C1 segment of cervical spinal cord (tissue), 14 donors: ENCODE results near the gene RSU1.

Experiments
- DNase-seq, 14 donors: peaks; one replicate each; lab custom pipeline; 2025; lab: John Stamatoyannopoulos, UW

Gene RSU1

DNA sequence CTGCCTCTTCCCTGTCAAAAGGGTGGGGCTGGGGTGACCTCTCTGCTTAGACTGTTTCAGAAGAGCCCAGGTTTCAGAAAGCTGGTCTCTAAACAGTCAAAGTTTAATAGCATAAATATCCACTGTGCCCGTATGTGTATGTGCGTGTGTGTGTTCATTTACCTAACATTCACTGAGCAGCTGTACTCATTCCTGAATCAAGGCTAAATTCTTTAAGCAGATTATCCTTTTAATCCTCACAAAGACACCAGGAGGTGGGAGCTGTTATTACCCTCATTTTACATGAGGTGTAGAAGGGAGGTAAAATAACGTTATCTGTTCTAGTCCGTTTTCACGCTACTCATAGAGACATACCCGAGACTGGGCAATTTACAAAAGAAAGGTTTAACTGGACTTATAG lies 72.2 kb downstream of the RSU1 start:
- no peak for DNase-seq

- no peak for DNase-seq
Observed at GRCh38 chr10:16742165-16742960, 74.9 kb downstream of the RSU1 start.

DNA sequence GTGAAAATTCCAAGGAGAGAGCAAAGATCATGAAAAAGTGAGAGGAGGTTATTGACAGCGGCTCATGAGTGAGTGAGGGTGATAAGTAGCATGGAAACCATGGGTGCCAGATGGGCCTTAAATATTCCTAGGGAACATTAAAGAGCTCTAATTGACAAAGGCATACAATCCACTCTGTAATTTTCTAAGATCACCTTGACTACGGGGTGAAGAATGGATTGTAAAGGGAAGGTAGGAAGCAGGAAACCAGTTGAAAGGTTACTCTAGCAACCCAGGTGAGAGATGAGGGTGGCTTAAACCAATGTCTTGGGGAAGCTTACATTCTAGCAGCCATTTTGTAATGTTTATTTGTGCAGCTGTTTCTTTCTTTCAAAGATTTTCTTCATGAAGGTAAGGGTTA lies 75.7 kb downstream of the RSU1 start:
- no peak for DNase-seq

GRCh38 chr10:16737420-16737819 lies 79.8 kb downstream of the RSU1 start:
- DNase-seq: no peak

DNA sequence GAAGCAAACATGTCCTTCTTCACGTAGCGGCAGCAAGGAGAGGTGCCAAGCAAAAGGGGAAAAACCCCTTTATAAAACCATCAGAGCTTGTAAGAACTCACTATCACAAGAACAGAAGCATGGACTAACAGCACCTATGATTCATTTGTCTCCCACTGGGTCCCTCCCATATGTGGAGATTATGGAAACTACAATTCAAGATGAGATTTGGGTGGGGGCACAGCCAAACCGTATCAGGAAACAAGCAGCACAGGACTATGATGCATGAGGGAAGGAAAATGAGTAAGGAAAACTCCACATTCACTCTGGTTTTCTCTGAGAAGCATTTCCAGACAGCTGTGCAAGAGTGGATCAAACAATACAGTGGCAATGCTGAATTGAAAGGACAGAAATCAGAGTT lies 81.6 kb downstream of the RSU1 start:
- DNase-seq: no peak

DNA sequence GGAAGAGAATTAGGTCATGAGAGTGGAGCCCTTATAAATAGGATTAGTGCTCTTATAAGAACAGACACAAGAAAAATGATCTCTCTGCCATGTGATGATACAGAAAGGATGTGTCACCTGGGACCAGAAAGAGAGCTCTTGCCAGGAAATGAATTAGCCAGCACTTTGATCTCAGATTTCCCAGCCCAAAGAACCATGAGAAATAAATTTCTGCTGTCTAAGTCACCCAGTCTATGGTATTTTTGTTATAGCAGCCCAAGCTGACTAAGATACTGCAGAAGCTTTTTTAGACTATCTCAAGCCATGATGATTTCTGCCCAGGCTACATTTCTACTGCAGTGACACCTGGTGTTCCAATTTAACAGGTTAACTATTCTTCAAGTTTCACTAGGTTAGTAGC lies 84.8 kb downstream of the RSU1 start:
- no peak for DNase-seq

GRCh38 chr10:16728266-16728665 lies 89.0 kb downstream of the RSU1 start:
- no peak for DNase-seq

DNA sequence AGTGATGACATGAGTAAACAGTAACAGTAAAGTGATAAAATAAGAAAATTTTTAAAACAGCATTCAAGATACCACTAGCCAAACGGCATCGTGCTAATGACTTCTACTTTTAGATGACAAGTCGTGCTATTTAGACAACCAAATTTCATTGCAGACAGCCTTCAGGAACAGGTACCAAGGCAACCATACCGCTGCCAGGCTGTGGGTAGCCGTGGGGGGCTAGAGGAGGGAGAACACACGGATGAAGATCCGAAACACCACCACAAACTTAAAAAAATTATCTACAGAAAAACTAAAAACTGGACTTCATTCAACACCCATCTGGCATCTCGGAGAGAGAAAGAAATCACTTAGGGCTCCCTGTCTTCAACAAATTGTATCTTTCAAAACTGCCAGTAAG lies 89.6 kb downstream of the RSU1 start:
- DNase-seq: no peak

- peak in 1 of 14 donors; percentile 13 for DNase-seq
Observed at GRCh38 chr10:16724509-16724908, 92.7 kb downstream of the RSU1 start.

GRCh38 chr10:16720812-16721211 lies 96.4 kb downstream of the RSU1 start:
- DNase-seq: no peak

DNA sequence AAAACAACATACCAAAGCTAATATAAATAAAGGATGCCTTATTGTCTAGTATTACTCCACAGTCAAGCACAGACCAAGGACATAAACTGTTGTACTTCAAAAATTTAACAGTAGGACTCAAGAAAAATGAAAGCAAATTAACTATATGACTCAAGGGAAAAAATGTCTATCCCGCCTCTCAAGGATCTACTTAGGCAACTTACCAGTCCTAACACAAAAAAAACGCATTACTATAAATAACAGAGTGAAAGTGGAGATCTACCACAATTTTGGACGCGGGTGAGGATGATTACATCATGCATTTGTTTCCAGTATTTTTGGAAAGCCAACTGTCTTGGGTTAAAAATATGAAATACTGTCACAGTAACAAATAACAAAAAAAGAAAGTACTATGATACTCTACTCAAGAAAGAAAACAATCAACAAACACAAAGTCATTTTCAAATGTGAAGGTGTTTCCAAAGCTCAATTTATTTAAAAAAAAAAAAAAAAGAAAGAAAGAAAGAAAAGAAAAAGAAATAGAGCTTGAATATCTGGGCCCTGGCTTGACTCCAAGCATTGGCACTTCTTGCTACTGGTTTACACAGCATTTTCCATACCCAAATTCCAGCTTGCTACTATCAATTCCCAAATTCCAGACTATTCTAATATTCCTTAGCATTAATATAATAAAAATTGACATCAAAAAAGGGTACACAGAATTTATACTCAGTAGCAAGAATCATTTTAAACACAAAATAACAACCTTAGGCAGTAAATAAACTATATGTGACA lies 99.4 kb downstream of the RSU1 start:
- DNase-seq: peak in 1 of 14 donors; percentile 93

GRCh38 chr10:16716051-16716450 lies 101.2 kb downstream of the RSU1 start:
- DNase-seq: peak in 1 of 14 donors; percentile 9

- DNase-seq: no peak
Observed at GRCh38 chr10:16713290-16713689, 103.9 kb downstream of the RSU1 start.

DNA sequence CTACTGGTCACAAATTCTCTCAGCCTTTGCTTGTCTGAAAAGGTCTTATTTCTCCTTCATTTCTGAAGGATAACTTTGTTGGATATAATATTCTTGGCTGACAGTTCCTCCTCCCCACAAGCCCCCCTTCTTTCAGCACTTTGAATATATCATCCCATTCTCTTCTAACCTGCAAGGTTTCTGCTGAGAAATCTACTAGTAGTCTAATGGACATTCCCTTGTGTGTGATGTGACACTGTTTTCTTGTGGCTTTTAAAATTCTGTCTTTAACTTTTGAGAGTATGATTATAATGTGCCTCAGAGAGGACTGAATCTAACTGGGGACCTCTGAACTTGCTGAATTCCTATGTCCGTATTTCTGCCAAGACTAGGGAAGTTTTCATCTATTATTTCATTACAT lies 104.3 kb downstream of the RSU1 start:
- DNase-seq: no peak

DNA sequence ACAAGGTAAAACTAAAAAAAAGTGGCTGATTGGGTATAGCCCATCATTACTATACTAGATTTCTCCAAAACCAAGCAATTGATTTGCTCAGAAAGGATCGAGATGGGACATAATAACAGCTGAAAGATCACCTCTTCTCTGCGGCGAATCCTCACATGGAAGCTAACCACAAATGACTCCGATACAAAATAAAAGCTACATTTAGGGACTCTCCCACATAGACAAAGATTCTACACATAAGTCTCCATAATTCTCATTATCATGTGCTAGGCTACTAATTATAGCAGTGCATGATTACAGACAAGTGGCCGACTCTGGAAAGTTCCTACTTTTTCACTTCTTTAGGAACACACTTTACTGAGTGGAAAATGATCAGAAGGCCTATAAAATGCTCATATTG lies 116.9 kb downstream of the RSU1 start:
- no peak for DNase-seq

- DNase-seq: no peak
Observed at GRCh38 chr10:16699435-16700057, 117.7 kb downstream of the RSU1 start.

DNA sequence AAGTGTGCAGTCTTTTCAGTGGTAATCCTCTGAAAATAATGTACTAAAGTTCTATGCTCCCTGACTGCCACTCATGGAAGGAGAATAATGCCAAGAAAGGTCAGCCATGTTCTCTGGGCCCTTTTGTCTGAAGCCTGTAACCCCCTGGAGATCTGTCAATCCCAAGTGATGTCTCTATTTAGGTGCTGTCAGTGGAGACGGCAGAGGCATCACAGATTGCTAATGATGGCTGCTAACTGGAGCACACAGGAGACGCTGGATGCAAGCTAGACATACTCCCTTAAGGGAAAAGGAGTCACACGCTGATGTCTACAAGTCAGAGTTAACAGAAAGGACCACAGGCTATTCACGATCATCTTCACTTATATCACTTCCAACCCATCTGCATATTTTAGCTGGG lies 118.8 kb downstream of the RSU1 start:
- no peak for DNase-seq

DNA sequence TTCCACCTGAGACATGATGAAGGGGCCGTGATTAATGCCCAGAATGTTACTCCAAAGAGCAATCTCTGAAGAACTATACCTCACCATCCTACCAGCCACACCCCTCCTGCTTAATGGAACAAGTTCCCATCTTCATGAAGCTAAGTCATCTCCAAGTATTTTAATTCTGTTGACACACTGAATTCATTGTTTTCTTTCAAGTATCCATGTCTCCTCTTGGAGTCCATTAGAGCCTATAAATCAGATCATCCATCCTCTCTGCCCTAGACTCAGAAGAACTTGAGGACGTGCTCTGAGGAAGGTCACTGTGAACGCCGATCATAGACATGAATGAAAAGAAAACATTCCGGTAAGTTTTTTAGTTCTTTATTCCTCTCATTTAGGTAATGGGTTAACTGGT lies 126.8 kb downstream of the RSU1 start:
- DNase-seq: no peak

GRCh38 chr10:16689696-16690095 lies 127.5 kb downstream of the RSU1 start:
- no peak for DNase-seq

DNA sequence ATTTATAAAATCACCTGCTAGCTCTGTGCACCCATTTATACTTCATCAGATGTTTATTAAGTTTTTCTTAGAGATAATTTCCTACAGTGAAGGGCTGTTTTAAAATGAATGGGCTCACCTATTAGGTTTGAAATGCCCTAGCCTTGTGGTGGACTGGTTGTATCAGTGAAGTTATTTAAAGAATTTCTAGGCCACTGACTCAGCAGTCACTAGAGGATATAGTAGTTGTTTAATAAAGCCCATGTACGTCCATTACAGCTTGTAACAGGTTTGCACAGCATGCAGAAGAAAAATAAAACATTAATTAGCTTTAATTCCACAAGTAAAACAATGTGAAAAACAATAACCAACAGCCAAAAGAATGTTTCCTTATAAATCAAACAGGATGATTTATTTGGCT lies 128.0 kb downstream of the RSU1 start:
- no peak for DNase-seq

GRCh38 chr10:16686054-16686902 lies 130.9 kb downstream of the RSU1 start:
- no peak for DNase-seq

DNA sequence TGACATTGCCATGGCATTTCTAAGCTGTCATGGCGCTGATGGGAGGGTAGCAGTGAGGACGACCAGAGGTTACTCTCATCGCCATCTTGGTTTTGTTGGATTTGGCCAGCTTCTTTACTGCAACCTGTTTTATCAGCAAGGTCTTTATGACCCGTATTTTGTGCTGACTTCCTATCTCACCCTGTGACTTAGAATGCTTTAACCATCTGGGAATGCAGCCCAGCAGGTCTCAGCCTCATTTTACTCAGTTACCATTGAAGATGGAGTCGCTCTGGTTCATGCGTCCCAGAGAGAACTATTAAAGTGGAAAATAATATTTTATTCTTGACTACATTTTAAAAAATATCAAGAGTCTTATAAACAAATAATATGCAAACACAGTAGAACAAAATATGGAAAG lies 131.7 kb downstream of the RSU1 start:
- DNase-seq: no peak
